Calu3 (cell line): ENCODE data around the gene LRFN2. TPM values are rescaled to one million over a fixed set of nuclear protein-coding genes. Genes with fewer than 3 reads are reported as not detected.

Source experiments
- BruUV-seq: library from RNA; stranded (reverse); fragments of 400-500 nt; replicated peaks from 2 replicates; lab custom pipeline; 2021; lab: Mats Ljungman, UMichigan
- CTCF ChIA-PET: fragments of 300-600 bp; sonication (Branson Sonifier 250); formaldehyde crosslinking; loops from one replicate; lab custom pipeline; 2022; ENCODE audit warnings: antibody characterized with exemption; lab: Charles Lee
- DNase-seq: peaks from one replicate; pipeline ENCODE4 v3.0.0; 2022
- H3K27ac Mint-ChIP-seq: one replicate; pipeline ENCODE4 v1.8.0; 2022; ENCODE audit warnings: mixed read lengths; ENCODE audit not compliant: unreplicated experiment
- H3K27me3 Mint-ChIP-seq: one replicate; pipeline ENCODE4 v1.8.0; 2022; ENCODE audit warnings: mixed read lengths; ENCODE audit not compliant: unreplicated experiment
- H3K36me3 Mint-ChIP-seq: one replicate; pipeline ENCODE4 v1.8.0; 2022; ENCODE audit warnings: mild to moderate bottlenecking, moderate library complexity, mixed read lengths; ENCODE audit not compliant: insufficient read depth, unreplicated experiment
- H3K4me1 Mint-ChIP-seq: one replicate; pipeline ENCODE4 v1.8.0; 2022; ENCODE audit warnings: mild to moderate bottlenecking, low read depth, mixed read lengths; ENCODE audit not compliant: unreplicated experiment
- H3K4me3 Mint-ChIP-seq: one replicate; pipeline ENCODE4 v1.8.0; 2022; ENCODE audit warnings: mild to moderate bottlenecking, low read depth, moderate library complexity, mixed read lengths; ENCODE audit not compliant: unreplicated experiment
- H3K9me3 Mint-ChIP-seq: one replicate; pipeline ENCODE4 v1.8.0; 2022; ENCODE audit warnings: low read depth, mixed read lengths; ENCODE audit not compliant: unreplicated experiment
- CTCF ChIP-seq: fragments of 200-600 bp; IDR thresholded peaks from one replicate; pipeline ENCODE4 v1.8.0; 2022; ENCODE audit warnings: antibody characterized with exemption; ENCODE audit not compliant: unreplicated experiment
- intact Hi-C: fragments of 100-400 bp; cut with micrococcal nuclease; formaldehyde crosslinking; loops from one replicate; pipeline ENCODE4 v1.10.0; 2022; ENCODE audit not compliant: unreplicated experiment
- total RNA-seq: library from RNA; stranded (reverse); gene quantifications from 2 replicates; pipeline ENCODE4 v1.2.3, GENCODE V29; 2022

The LRFN2 gene
- total RNA-seq, 1 experiment from 2014 or later, result not detected

GRCh38 chr6:40358473-40359460, 228.4 kb downstream of the LRFN2 start:
- H3K27ac Mint-ChIP-seq, result no peak overlapping the region
- H3K27me3 Mint-ChIP-seq, result no peaks in the 10 kb centered on the region
- no peak for TF ChIP-seq CTCF
- CTCF ChIA-PET, result no interaction called here
- intact Hi-C loops, result no loop called here
- H3K4me3 Mint-ChIP-seq, result no peak overlapping the region
- peaks cover 3% of the 10 kb centered on the region for H3K9me3 Mint-ChIP-seq
- no peaks in the 10 kb centered on the region for H3K36me3 Mint-ChIP-seq
- BruUV-seq, result no TSS peak
- no peak for DNase-seq
- no peaks in the 10 kb centered on the region for H3K4me1 Mint-ChIP-seq

GRCh38 chr6:40356242-40356910, 230.8 kb downstream of the LRFN2 start:
- DNase-seq, result no peak
- TF ChIP-seq CTCF, result no peak
- Mint-ChIP-seq H3K4me3 (no peak overlapping the region), H3K36me3 (no peaks in the 10 kb centered on the region), H3K4me1 (no peaks in the 10 kb centered on the region), H3K27ac (no peak overlapping the region), H3K27me3 (no peaks in the 10 kb centered on the region), H3K9me3 (peaks cover 1% of the 10 kb centered on the region)
- intact Hi-C loops, result no loop called here
- CTCF ChIA-PET, result no interaction called here
- no TSS peak for BruUV-seq

- no peaks in the 10 kb centered on the region for H3K27me3 Mint-ChIP-seq
- no peaks in the 10 kb centered on the region for H3K9me3 Mint-ChIP-seq
- H3K4me1 Mint-ChIP-seq, result no peaks in the 10 kb centered on the region
- no peak overlapping the region for H3K4me3 Mint-ChIP-seq
- H3K27ac Mint-ChIP-seq, result no peak overlapping the region
- TF ChIP-seq CTCF, result no peak
- CTCF ChIA-PET, result no interaction called here
- no peak for DNase-seq
- no TSS peak for BruUV-seq
- H3K36me3 Mint-ChIP-seq, result no peaks in the 10 kb centered on the region
- intact Hi-C loops, result no loop called here
Observed at GRCh38 chr6:40355532-40355931, 231.6 kb downstream of the LRFN2 start.

GRCh38 chr6:40355066-40355465, 232.1 kb downstream of the LRFN2 start:
- no peak for TF ChIP-seq CTCF
- Mint-ChIP-seq H3K27ac (no peak overlapping the region), H3K27me3 (no peaks in the 10 kb centered on the region), H3K4me3 (no peak overlapping the region), H3K36me3 (no peaks in the 10 kb centered on the region), H3K9me3 (no peaks in the 10 kb centered on the region), H3K4me1 (no peaks in the 10 kb centered on the region)
- CTCF ChIA-PET, result no interaction called here
- no peak for DNase-seq
- BruUV-seq, result no TSS peak
- intact Hi-C loops, result no loop called here
